HepG2 (cell line): ENCODE measurements around the gene LRRC73. TPM values are rescaled to one million over a fixed set of nuclear protein-coding genes. Genes with fewer than 3 reads are reported as not detected.

Experiments
- ATAD3A ChIP-seq: sonication (generic); formaldehyde crosslinking; IDR thresholded peaks from 2 replicates; pipeline ENCODE4 v1.4.0; 2020; ENCODE audit warnings: missing genetic modification reagents
- ATF7-NPFF ChIP-seq: sonication (generic); formaldehyde crosslinking; IDR thresholded peaks from 2 replicates; pipeline ENCODE4 v1.8.1; 2023; ENCODE audit warnings: mild to moderate bottlenecking, low read depth, missing genetic modification reagents, moderate library complexity
- DRAP1 ChIP-seq: IDR thresholded peaks from 2 replicates; pipeline ENCODE4 v1.6.1; 2016; ENCODE audit warnings: missing genetic modification reagents, missing compliant biosample characterization
- FOXA3 ChIP-seq: IDR thresholded peaks from 2 replicates; pipeline ENCODE4 v1.6.1; 2016; ENCODE audit warnings: missing genetic modification reagents, missing compliant biosample characterization
- FOXK1 ChIP-seq: sonication (generic); formaldehyde crosslinking; IDR thresholded peaks from 2 replicates; pipeline ENCODE4 v1.4.0; 2020; ENCODE audit warnings: low read depth, missing genetic modification reagents, borderline replicate concordance
- GATAD1 ChIP-seq: IDR thresholded peaks from 2 replicates; pipeline ENCODE4 v1.6.1; 2016; ENCODE audit warnings: missing genetic modification reagents, missing compliant biosample characterization
- JDP2 ChIP-seq: sonication (generic); formaldehyde crosslinking; IDR thresholded peaks from 2 replicates; pipeline ENCODE4 v1.8.1; 2022; ENCODE audit warnings: missing genetic modification reagents, borderline replicate concordance
- KAT2B ChIP-seq: fragments of 150-350 bp; IDR thresholded peaks from 2 replicates; pipeline ENCODE4 v1.6.1; 2014; ENCODE audit warnings: low read depth, low read length, borderline replicate concordance
- KDM5A ChIP-seq: fragments of 200-600 bp; sonication (generic); IDR thresholded peaks from 2 replicates; pipeline ENCODE4 v1.7.0; 2018; ENCODE audit warnings: antibody characterized with exemption, mild to moderate bottlenecking, low read length, borderline replicate concordance
- KMT2A ChIP-seq: sonication (generic); formaldehyde crosslinking; IDR thresholded peaks from 2 replicates; pipeline ENCODE4 v1.4.0; 2020; ENCODE audit warnings: missing genetic modification reagents
- NFIB ChIP-seq: sonication (generic); formaldehyde crosslinking; IDR thresholded peaks from 2 replicates; pipeline ENCODE4 v1.9.0; 2021; ENCODE audit warnings: missing genetic modification reagents, mild to moderate bottlenecking, borderline replicate concordance
- NKX3-1 ChIP-seq: sonication (generic); formaldehyde crosslinking; IDR thresholded peaks from 2 replicates; pipeline ENCODE4 v1.5.0; 2020; ENCODE audit warnings: missing genetic modification reagents
- NR1H2 ChIP-seq: sonication (generic); formaldehyde crosslinking; IDR thresholded peaks from 2 replicates; pipeline ENCODE4 v1.8.1; 2022; ENCODE audit warnings: low read depth, missing genetic modification reagents, borderline replicate concordance
- RAD51 ChIP-seq: fragments of 450-650 bp; IDR thresholded peaks from 2 replicates; pipeline ENCODE4 v1.6.1; 2016; ENCODE audit warnings: borderline replicate concordance
- TARDBP ChIP-seq: sonication (generic); formaldehyde crosslinking; IDR thresholded peaks from 2 replicates; pipeline ENCODE4 v1.8.0; 2022; ENCODE audit warnings: mild to moderate bottlenecking, missing genetic modification reagents
- TCF7 ChIP-seq: sonication (generic); IDR thresholded peaks from 2 replicates; pipeline ENCODE4 v1.6.1; 2016; ENCODE audit warnings: antibody characterized with exemption, low read depth
- TSC22D2 ChIP-seq: sonication (generic); formaldehyde crosslinking; IDR thresholded peaks from 2 replicates; pipeline ENCODE4 v1.5.1; 2020; ENCODE audit warnings: missing genetic modification reagents, mild to moderate bottlenecking, borderline replicate concordance
- YEATS4 ChIP-seq: sonication (generic); formaldehyde crosslinking; IDR thresholded peaks from 2 replicates; pipeline ENCODE4 v1.4.0; 2020; ENCODE audit warnings: missing genetic modification reagents, borderline replicate concordance
- ZNF12 ChIP-seq: sonication (generic); formaldehyde crosslinking; IDR thresholded peaks from 2 replicates; pipeline ENCODE4 v1.5.0; 2020; ENCODE audit warnings: missing genetic modification reagents
- ZNF20 ChIP-seq: sonication (generic); formaldehyde crosslinking; IDR thresholded peaks from 2 replicates; pipeline ENCODE4 v1.4.0; 2020; ENCODE audit warnings: mild to moderate bottlenecking, moderate library complexity, missing genetic modification reagents
- ZNF3 ChIP-seq: IDR thresholded peaks from 2 replicates; pipeline ENCODE4 v1.7.0; 2017; ENCODE audit warnings: inconsistent platforms
- ZNF337 ChIP-seq: sonication (generic); formaldehyde crosslinking; IDR thresholded peaks from 2 replicates; pipeline ENCODE4 v1.5.1; 2020; ENCODE audit warnings: missing genetic modification reagents, low read depth, mild to moderate bottlenecking, borderline replicate concordance
- ZNF383 ChIP-seq: sonication (generic); formaldehyde crosslinking; IDR thresholded peaks from 2 replicates; pipeline ENCODE4 v1.4.0; 2020; ENCODE audit warnings: missing genetic modification reagents, mild to moderate bottlenecking, borderline replicate concordance
- ZNF468 ChIP-seq: sonication (generic); formaldehyde crosslinking; IDR thresholded peaks from 2 replicates; pipeline ENCODE4 v1.8.0; 2022; ENCODE audit warnings: mild to moderate bottlenecking, moderate library complexity, missing genetic modification reagents
- ZNF563 ChIP-seq: sonication (generic); formaldehyde crosslinking; IDR thresholded peaks from 2 replicates; pipeline ENCODE4 v1.8.0; 2022; ENCODE audit warnings: mild to moderate bottlenecking, moderate library complexity, missing genetic modification reagents
- ZNF567 ChIP-seq: sonication (generic); formaldehyde crosslinking; IDR thresholded peaks from 2 replicates; pipeline ENCODE4 v1.8.1; 2023; ENCODE audit warnings: mild to moderate bottlenecking, missing genetic modification reagents, borderline replicate concordance
- ZNF605 ChIP-seq: sonication (generic); formaldehyde crosslinking; IDR thresholded peaks from 2 replicates; pipeline ENCODE4 v1.8.0; 2022; ENCODE audit warnings: mild to moderate bottlenecking, missing genetic modification reagents
- ZNF780A ChIP-seq: sonication (generic); formaldehyde crosslinking; IDR thresholded peaks from 2 replicates; pipeline ENCODE4 v1.8.0; 2022; ENCODE audit warnings: mild to moderate bottlenecking, missing genetic modification reagents, moderate library complexity
- ZNF790 ChIP-seq: sonication (generic); formaldehyde crosslinking; IDR thresholded peaks from 2 replicates; pipeline ENCODE4 v1.8.0; 2022; ENCODE audit warnings: missing genetic modification reagents, mild to moderate bottlenecking, borderline replicate concordance
- ZNF850 ChIP-seq: sonication (generic); formaldehyde crosslinking; conservative IDR thresholded peaks from 2 replicates; pipeline ENCODE4 v1.9.0; 2021; ENCODE audit warnings: mild to moderate bottlenecking, missing genetic modification reagents
- polyA plus RNA-seq, 8 experiments: library from polyadenylated mRNA; depleted of rRNA in 3 of 8; stranded (reverse) in 7 of 8; unstranded in 1 of 8; fragments of >200 nt; fragmentation: Illumina TruSeq in 4 of 8; extraction: Trizol in 4 of 8; gene quantifications; 2 replicates each; pipeline versions ENCODE4 v1.2.1 to v1.2.3, GENCODE V29; 2011 to 2016; ENCODE audit warnings: low read depth in 4 of 8, missing spikeins in 1 of 8, mixed read lengths in 1 of 8; ENCODE audit not compliant: insufficient read depth in 1 of 8
- total RNA-seq, 5 experiments: library from RNA; depleted of rRNA; stranded (reverse); fragments of >200 nt; fragmentation: Illumina TruSeq; extraction: Trizol; gene quantifications; 2 replicates each; pipeline ENCODE4 v1.2.3, GENCODE V29; 2016; ENCODE audit warnings: low read depth in 1 of 5
- TF ChIP-seq, protein P1 (sequence below): fragments of 450-650 bp; IDR thresholded peaks from 2 replicates; pipeline ENCODE4 v1.6.1; 2016
- TF ChIP-seq, protein P2 (sequence below): IDR thresholded peaks from 2 replicates; pipeline ENCODE4 v1.6.1; 2016; ENCODE audit warnings: mild to moderate bottlenecking

LRRC73 gene
- total and polyA plus RNA-seq, 2 of the 13 experiments (the other 11 are each of a cell fraction or from before 2014, with no cell fraction given) = 0.11 to 0.12 TPM

GRCh38 chr6:43490523-43490939, 19.6 kb downstream of the LRRC73 start (continued):
- TF ChIP-seq ZNF850 (CRISPR knock-in tag) = no peak
- TF ChIP-seq NR1H2 = no peak
- no peak for TF ChIP-seq ZNF468 (CRISPR knock-in tag)
- no peak for TF ChIP-seq ZNF3 (CRISPR knock-in tag)
- no peak; the same call in 1 of the 2 replicates for TF ChIP-seq TSC22D2 (CRISPR knock-in tag)
- no peak for TF ChIP-seq YEATS4 (CRISPR knock-in tag)
- no peak for TF ChIP-seq TARDBP (CRISPR knock-in tag)
- TF ChIP-seq ATF7-NPFF (CRISPR knock-in tag) = 0 out of 2 replicates have a peak, but pooled peaks have one; percentile 65
- no peak for TF ChIP-seq NFIB (CRISPR knock-in tag)
- peak; percentile 63 for TF ChIP-seq FOXA3 (CRISPR knock-in tag)
- no peak for TF ChIP-seq ZNF337
- TF ChIP-seq KAT2B = no peak
- 0 out of 2 replicates have a peak, but pooled peaks have one; percentile 7 for TF ChIP-seq TCF7
- no peak for TF ChIP-seq KMT2A (CRISPR knock-in tag)
- TF ChIP-seq ZNF20 (CRISPR knock-in tag) = no peak
- TF ChIP-seq GATAD1 (CRISPR knock-in tag) = no peak
- peak; percentile 89; the same call in 1 of the 2 replicates for TF ChIP-seq ZNF567 (CRISPR knock-in tag)
- peak; percentile 22; the same call in 1 of the 2 replicates for TF ChIP-seq ZNF12 (CRISPR knock-in tag)
- TF ChIP-seq NKX3-1 (CRISPR knock-in tag) = no peak; the same call in 1 of the 2 replicates
- TF ChIP-seq ATAD3A (CRISPR knock-in tag) = no peak
- no peak for TF ChIP-seq ZNF605 (CRISPR knock-in tag)
- TF ChIP-seq KDM5A = no peak
- no peak for TF ChIP-seq JDP2
- no peak for TF ChIP-seq ZNF383 (CRISPR knock-in tag)
- TF ChIP-seq, protein P1, sequence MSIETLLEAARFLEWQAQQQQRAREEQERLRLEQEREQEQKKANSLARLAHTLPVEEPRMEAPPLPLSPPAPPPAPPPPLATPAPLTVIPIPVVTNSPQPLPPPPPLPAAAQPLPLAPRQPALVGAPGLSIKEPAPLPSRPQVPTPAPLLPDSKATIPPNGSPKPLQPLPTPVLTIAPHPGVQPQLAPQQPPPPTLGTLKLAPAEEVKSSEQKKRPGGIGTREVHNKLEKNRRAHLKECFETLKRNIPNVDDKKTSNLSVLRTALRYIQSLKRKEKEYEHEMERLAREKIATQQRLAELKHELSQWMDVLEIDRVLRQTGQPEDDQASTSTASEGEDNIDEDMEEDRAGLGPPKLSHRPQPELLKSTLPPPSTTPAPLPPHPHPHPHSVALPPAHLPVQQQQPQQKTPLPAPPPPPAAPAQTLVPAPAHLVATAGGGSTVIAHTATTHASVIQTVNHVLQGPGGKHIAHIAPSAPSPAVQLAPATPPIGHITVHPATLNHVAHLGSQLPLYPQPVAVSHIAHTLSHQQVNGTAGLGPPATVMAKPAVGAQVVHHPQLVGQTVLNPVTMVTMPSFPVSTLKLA = no peak
- TF ChIP-seq, protein P2, sequence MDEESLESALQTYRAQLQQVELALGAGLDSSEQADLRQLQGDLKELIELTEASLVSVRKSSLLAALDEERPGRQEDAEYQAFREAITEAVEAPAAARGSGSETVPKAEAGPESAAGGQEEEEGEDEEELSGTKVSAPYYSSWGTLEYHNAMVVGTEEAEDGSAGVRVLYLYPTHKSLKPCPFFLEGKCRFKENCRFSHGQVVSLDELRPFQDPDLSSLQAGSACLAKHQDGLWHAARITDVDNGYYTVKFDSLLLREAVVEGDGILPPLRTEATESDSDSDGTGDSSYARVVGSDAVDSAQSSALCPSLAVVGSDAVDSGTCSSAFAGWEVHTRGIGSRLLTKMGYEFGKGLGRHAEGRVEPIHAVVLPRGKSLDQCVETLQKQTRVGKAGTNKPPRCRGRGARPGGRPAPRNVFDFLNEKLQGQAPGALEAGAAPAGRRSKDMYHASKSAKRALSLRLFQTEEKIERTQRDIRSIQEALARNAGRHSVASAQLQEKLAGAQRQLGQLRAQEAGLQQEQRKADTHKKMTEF (CRISPR knock-in tag) = peak; percentile 94
- TF ChIP-seq ZNF790 = no peak
- TF ChIP-seq ZNF780A (CRISPR knock-in tag) = no peak
- no peak for TF ChIP-seq RAD51
- TF ChIP-seq DRAP1 (CRISPR knock-in tag) = peak; percentile 63
- no peak for TF ChIP-seq FOXK1
- 0 out of 2 replicates have a peak, but pooled peaks have one; percentile 58 for TF ChIP-seq ZNF563 (CRISPR knock-in tag)
